CD4-positive, alpha-beta T cell treated with Interleukin-4 for 4 hours (primary cell): ENCODE results near the gene OR2H1.

ENCODE experiments used
- DNase-seq: peaks from one replicate; pipeline ENCODE4 v3.0.0-alpha.2; 2020

OR2H1 gene

GRCh38 chr6:29486577-29486976, 29.6 kb downstream of the OR2H1 start:
- DNase-seq: no peak

GRCh38 chr6:29487131-29487530, 30.2 kb downstream of the OR2H1 start:
- no peak for DNase-seq

GRCh38 chr6:29487660-29488059, 30.7 kb downstream of the OR2H1 start, which contains the start of gene MAS1L:
TSS of gene MAS1L (minus strand) at chr6:29487956. CDS start at chr6:29487902, 54 bp downstream.
- DNase-seq: no peak

- DNase-seq: no peak
Measured at GRCh38 chr6:29488874-29489273, 31.9 kb downstream of the OR2H1 start.

- DNase-seq: no peak
Measured at GRCh38 chr6:29489286-29489685, 32.3 kb downstream of the OR2H1 start.

- DNase-seq: no peak
Measured at GRCh38 chr6:29490055-29490454, 33.1 kb downstream of the OR2H1 start.

GRCh38 chr6:29490552-29490951, 33.6 kb downstream of the OR2H1 start:
- no peak for DNase-seq

GRCh38 chr6:29491574-29491973, 34.6 kb downstream of the OR2H1 start:
- DNase-seq: no peak

GRCh38 chr6:29493261-29493660, 36.3 kb downstream of the OR2H1 start:
- no peak for DNase-seq

GRCh38 chr6:29494131-29494530, 37.2 kb downstream of the OR2H1 start:
- DNase-seq: no peak

GRCh38 chr6:29495571-29495970, 38.6 kb downstream of the OR2H1 start:
- DNase-seq: no peak

GRCh38 chr6:29496961-29497360, 40.0 kb downstream of the OR2H1 start:
- no peak for DNase-seq

- DNase-seq: no peak
Measured at GRCh38 chr6:29499704-29500103, 42.7 kb downstream of the OR2H1 start.

- no peak for DNase-seq
Measured at GRCh38 chr6:29500594-29500993, 43.6 kb downstream of the OR2H1 start.

GRCh38 chr6:29501106-29501505, 44.2 kb downstream of the OR2H1 start:
- DNase-seq: no peak

GRCh38 chr6:29502181-29502580, 45.2 kb downstream of the OR2H1 start:
- no peak for DNase-seq

- DNase-seq: no peak
Measured at GRCh38 chr6:29502597-29502996, 45.6 kb downstream of the OR2H1 start.

GRCh38 chr6:29504961-29505360, 48.0 kb downstream of the OR2H1 start:
- DNase-seq: no peak

GRCh38 chr6:29505808-29506207, 48.9 kb downstream of the OR2H1 start:
- no peak for DNase-seq

GRCh38 chr6:29506446-29507067, 49.6 kb downstream of the OR2H1 start:
- DNase-seq: no peak

- DNase-seq: no peak
Measured at GRCh38 chr6:29507319-29507718, 50.4 kb downstream of the OR2H1 start.

GRCh38 chr6:29509239-29509638, 52.3 kb downstream of the OR2H1 start:
- no peak for DNase-seq

- DNase-seq: no peak
Measured at GRCh38 chr6:29509711-29510110, 52.8 kb downstream of the OR2H1 start.

GRCh38 chr6:29510202-29510601, 53.2 kb downstream of the OR2H1 start:
- no peak for DNase-seq

GRCh38 chr6:29510746-29511300, 53.9 kb downstream of the OR2H1 start:
- DNase-seq: no peak
